DMS 273 (cell line): Measurements from ENCODE around the gene KCNF1.
A peak's percentile ranks its signal among the peaks of the same experiment; 100 is the strongest.

Source experiments
- DNase-seq: peaks from one replicate; lab custom pipeline; 2025; ENCODE audit not compliant: unreplicated experiment; lab: John Stamatoyannopoulos, UW

The KCNF1 gene

GRCh38 chr2:10901160-10901939 is 10.4 kb upstream of the KCNF1 start:
- DNase-seq: no peak

GRCh38 chr2:10903861-10904210 is 7.9 kb upstream of the KCNF1 start:
- no peak for DNase-seq

GRCh38 chr2:10904455-10904854 is 7.3 kb upstream of the KCNF1 start:
- DNase-seq: no peak

GRCh38 chr2:10905006-10905861 is 6.5 kb upstream of the KCNF1 start:
- DNase-seq: no peak

- DNase-seq: no peak
These were observed 5.9 kb upstream of the KCNF1 start for GRCh38 chr2:10905862-10906143.

- peak; percentile 66 for DNase-seq
These were observed 4.7 kb upstream of the KCNF1 start for GRCh38 chr2:10906926-10907625.

- no peak for DNase-seq
These were observed 3.5 kb upstream of the KCNF1 start for GRCh38 chr2:10908195-10908594.

- DNase-seq: peak; percentile 80
These were observed 2.4 kb upstream of the KCNF1 start for GRCh38 chr2:10909050-10909995.

- DNase-seq: no peak
These were observed 1.8 kb upstream of the KCNF1 start for GRCh38 chr2:10909996-10910341.

GRCh38 chr2:10910625-10911024 is 1.1 kb upstream of the KCNF1 start:
- DNase-seq: no peak

GRCh38 chr2:10912076-10912731 is 470 bp downstream of the KCNF1 start:
- DNase-seq: no peak

- DNase-seq: no peak
These were observed 1.2 kb downstream of the KCNF1 start for GRCh38 chr2:10912796-10913455.

GRCh38 chr2:10913501-10914271 is 2.0 kb downstream of the KCNF1 start:
- DNase-seq: no peak

GRCh38 chr2:10914272-10914693 is 2.5 kb downstream of the KCNF1 start:
- peak; percentile 68 for DNase-seq

GRCh38 chr2:10915236-10915635 is 3.5 kb downstream of the KCNF1 start:
- no peak for DNase-seq

- DNase-seq: no peak
These were observed 4.1 kb downstream of the KCNF1 start for GRCh38 chr2:10915731-10916276.

GRCh38 chr2:10916953-10917352 is 5.2 kb downstream of the KCNF1 start:
- no peak for DNase-seq

- no peak for DNase-seq
These were observed 6.2 kb downstream of the KCNF1 start for GRCh38 chr2:10917927-10918326.
